HG03066 (cell line): Measurements from ENCODE around the gene GOLGA7B.

ENCODE experiments used
- ATAC-seq: cut with Tn5 transposase; IDR thresholded peaks from one replicate; pipeline ENCODE4 v1.9.1; 2021; ENCODE audit warnings: low read depth; ENCODE audit not compliant: unreplicated experiment

GOLGA7B gene

GRCh38 chr10:97915346-97916131 is 65.9 kb downstream of the GOLGA7B start:
- ATAC-seq: no peak

- no peak for ATAC-seq
These were observed 66.9 kb downstream of the GOLGA7B start for GRCh38 chr10:97916586-97916985.

- no peak for ATAC-seq
These were observed 69.4 kb downstream of the GOLGA7B start for GRCh38 chr10:97919012-97919411.

- no peak for ATAC-seq
These were observed 71.2 kb downstream of the GOLGA7B start for GRCh38 chr10:97920865-97921264.
